Measurements from ENCODE around the gene MIPOL1. TPM values are rescaled to one million over a fixed set of nuclear protein-coding genes. Genes with fewer than 3 reads are reported as not detected.
"Not testable (repeated sequence)": the region's sequence is repeated elsewhere in the genome, so short reads cannot be mapped to it uniquely, and the experiment has no call there.

Gene MIPOL1
- total RNA-seq, 2 donors from 2014 or later = 0.46 to 0.50 TPM

- Mint-ChIP-seq H3K4me1 (ENCODE audit: low read depth) (no peaks in the 10 kb centered on the region), H3K4me3 (no peak overlapping the region), H3K36me3 (ENCODE audit: insufficient read depth in 2 of 2) (peaks cover 0 to 1% of the 10 kb centered on the region in 2 donors), H3K27ac (no peak overlapping the region), H3K27me3 (ENCODE audit: low read depth) (no peaks in the 10 kb centered on the region), H3K9me3 (peaks cover 9 to 11% of the 10 kb centered on the region in 2 donors)
- DNase-seq (no peak), ATAC-seq (replicated peaks in 1 of 2) (no peak)
These were observed 240.7 kb downstream of the MIPOL1 start for GRCh38 chr14:37438444-37438843.

- DNase-seq (no peak), ATAC-seq (replicated peaks in 1 of 2) (no peak)
- Mint-ChIP-seq H3K4me3 (no peak overlapping the region), H3K27me3 (ENCODE audit: low read depth) (no peaks in the 10 kb centered on the region), H3K4me1 (ENCODE audit: low read depth) (no peaks in the 10 kb centered on the region), H3K27ac (no peak overlapping the region), H3K9me3 (peaks cover 3 to 8% of the 10 kb centered on the region in 2 donors), H3K36me3 (ENCODE audit: insufficient read depth in 2 of 2) (no peaks in the 10 kb centered on the region)
These were observed 245.7 kb downstream of the MIPOL1 start for GRCh38 chr14:37443461-37443860.

- ATAC-seq (replicated peaks in 1 of 2) (no peak), DNase-seq (no peak)
- no peak overlapping the region for H3K27ac Mint-ChIP-seq
- peaks cover 2 to 3% of the 10 kb centered on the region in 2 donors for H3K9me3 Mint-ChIP-seq
- peaks cover 0 to 3% of the 10 kb centered on the region in 2 donors for H3K36me3 Mint-ChIP-seq (ENCODE audit: insufficient read depth in 2 of 2)
- no peak overlapping the region for H3K4me3 Mint-ChIP-seq
- no peaks in the 10 kb centered on the region for H3K4me1 Mint-ChIP-seq (ENCODE audit: low read depth)
- no peaks in the 10 kb centered on the region for H3K27me3 Mint-ChIP-seq (ENCODE audit: low read depth)
These were observed 250.2 kb downstream of the MIPOL1 start for GRCh38 chr14:37447883-37448391.

- Mint-ChIP-seq H3K27ac (no peak overlapping the region), H3K4me1 (ENCODE audit: low read depth) (no peaks in the 10 kb centered on the region), H3K36me3 (ENCODE audit: insufficient read depth in 2 of 2) (peaks cover 0 to 3% of the 10 kb centered on the region in 2 donors), H3K27me3 (ENCODE audit: low read depth) (no peaks in the 10 kb centered on the region), H3K9me3 (peaks cover 2 to 3% of the 10 kb centered on the region in 2 donors), H3K4me3 (no peak overlapping the region)
- ATAC-seq (replicated peaks in 1 of 2) (no peak), DNase-seq (no peak)
These were observed 254.6 kb downstream of the MIPOL1 start for GRCh38 chr14:37452323-37452722.

GRCh38 chr14:37453985-37454384 lies 256.2 kb downstream of the MIPOL1 start:
- H3K36me3 Mint-ChIP-seq (ENCODE audit: insufficient read depth in 2 of 2) = peaks cover 0 to 3% of the 10 kb centered on the region in 2 donors
- H3K27ac Mint-ChIP-seq = no peak overlapping the region
- no peaks in the 10 kb centered on the region for H3K27me3 Mint-ChIP-seq (ENCODE audit: low read depth)
- peaks cover 4 to 6% of the 10 kb centered on the region in 2 donors for H3K9me3 Mint-ChIP-seq
- H3K4me1 Mint-ChIP-seq (ENCODE audit: low read depth) = no peaks in the 10 kb centered on the region
- ATAC-seq (replicated peaks in 1 of 2) (no peak), DNase-seq (no peak)
- H3K4me3 Mint-ChIP-seq = no peak overlapping the region

GRCh38 chr14:37457334-37457733 lies 259.6 kb downstream of the MIPOL1 start:
- no peak for ATAC-seq (replicated peaks in 1 of 2)

GRCh38 chr14:37462426-37462825 lies 264.7 kb downstream of the MIPOL1 start:
- peaks cover 12 to 24% of the 10 kb centered on the region in 2 donors for H3K9me3 Mint-ChIP-seq
- H3K27me3 Mint-ChIP-seq (ENCODE audit: low read depth); DNase-seq; ATAC-seq (replicated peaks in 1 of 2); H3K4me1 Mint-ChIP-seq (ENCODE audit: low read depth); H3K36me3 Mint-ChIP-seq (ENCODE audit: insufficient read depth in 2 of 2); H3K4me3 Mint-ChIP-seq; H3K27ac Mint-ChIP-seq: not testable (repeated sequence)

More at GRCh38 chr14:37457334-37457733, 259.6 kb downstream of the MIPOL1 start:
- H3K4me3 Mint-ChIP-seq = no peak overlapping the region
- DNase-seq = no peak
- H3K4me1 Mint-ChIP-seq (ENCODE audit: low read depth) = no peaks in the 10 kb centered on the region
- H3K9me3 Mint-ChIP-seq = peaks cover 8 to 11% of the 10 kb centered on the region in 2 donors
- no peak overlapping the region for H3K27ac Mint-ChIP-seq
- H3K36me3 Mint-ChIP-seq (ENCODE audit: insufficient read depth in 2 of 2) = no peaks in the 10 kb centered on the region
- H3K27me3 Mint-ChIP-seq (ENCODE audit: low read depth) = no peaks in the 10 kb centered on the region

GRCh38 chr14:37464192-37464858 lies 266.6 kb downstream of the MIPOL1 start:
- Mint-ChIP-seq H3K36me3 (ENCODE audit: insufficient read depth in 2 of 2) (peaks cover 0 to 2% of the 10 kb centered on the region in 2 donors), H3K4me1 (ENCODE audit: low read depth) (no peaks in the 10 kb centered on the region), H3K4me3 (no peak overlapping the region), H3K27ac (no peak overlapping the region), H3K27me3 (ENCODE audit: low read depth) (no peaks in the 10 kb centered on the region), H3K9me3 (peaks cover 8 to 26% of the 10 kb centered on the region in 2 donors)
- DNase-seq (no peak), ATAC-seq (replicated peaks in 1 of 2) (no peak)

GRCh38 chr14:37466003-37466622 lies 268.4 kb downstream of the MIPOL1 start:
- ATAC-seq (replicated peaks in 1 of 2) (no peak), DNase-seq (no peak)
- H3K4me1 Mint-ChIP-seq (ENCODE audit: low read depth) = no peaks in the 10 kb centered on the region
- no peaks in the 10 kb centered on the region for H3K27me3 Mint-ChIP-seq (ENCODE audit: low read depth)
- H3K27ac Mint-ChIP-seq = no peak overlapping the region
- no peak overlapping the region for H3K4me3 Mint-ChIP-seq
- peaks cover 0 to 2% of the 10 kb centered on the region in 2 donors for H3K36me3 Mint-ChIP-seq (ENCODE audit: insufficient read depth in 2 of 2)
- peaks cover 6 to 27% of the 10 kb centered on the region in 2 donors for H3K9me3 Mint-ChIP-seq

- peaks cover 0 to 2% of the 10 kb centered on the region in 2 donors for H3K36me3 Mint-ChIP-seq (ENCODE audit: insufficient read depth in 2 of 2)
- no peaks in the 10 kb centered on the region for H3K27me3 Mint-ChIP-seq (ENCODE audit: low read depth)
- DNase-seq = no peak
- no peaks in the 10 kb centered on the region for H3K4me1 Mint-ChIP-seq (ENCODE audit: low read depth)
- H3K9me3 Mint-ChIP-seq = peaks cover 6 to 26% of the 10 kb centered on the region in 2 donors
- ATAC-seq (replicated peaks in 1 of 2) = no peak
- H3K4me3 Mint-ChIP-seq = no peak overlapping the region
- H3K27ac Mint-ChIP-seq = no peak overlapping the region
These were observed 268.9 kb downstream of the MIPOL1 start for GRCh38 chr14:37466623-37467088.

GRCh38 chr14:37469650-37470049 lies 271.9 kb downstream of the MIPOL1 start:
- Mint-ChIP-seq H3K9me3 (peaks cover 1 to 13% of the 10 kb centered on the region in 2 donors), H3K27me3 (ENCODE audit: low read depth) (no peaks in the 10 kb centered on the region), H3K4me1 (ENCODE audit: low read depth) (no peaks in the 10 kb centered on the region), H3K36me3 (ENCODE audit: insufficient read depth in 2 of 2) (no peaks in the 10 kb centered on the region), H3K4me3 (no peak overlapping the region), H3K27ac (no peak overlapping the region)
- DNase-seq (no peak), ATAC-seq (replicated peaks in 1 of 2) (no peak)

- Mint-ChIP-seq H3K36me3 (ENCODE audit: insufficient read depth in 2 of 2) (no peaks in the 10 kb centered on the region), H3K4me1 (ENCODE audit: low read depth) (no peaks in the 10 kb centered on the region), H3K27ac (no peak overlapping the region), H3K9me3 (peaks cover 1 to 13% of the 10 kb centered on the region in 2 donors), H3K4me3 (no peak overlapping the region), H3K27me3 (ENCODE audit: low read depth) (no peaks in the 10 kb centered on the region)
- no peak for DNase-seq
- ATAC-seq (replicated peaks in 1 of 2) = no peak
These were observed 272.5 kb downstream of the MIPOL1 start for GRCh38 chr14:37470251-37470650.

- Mint-ChIP-seq H3K9me3 (peaks cover 2 to 17% of the 10 kb centered on the region in 2 donors), H3K27ac (no peak overlapping the region), H3K4me3 (no peak overlapping the region), H3K4me1 (ENCODE audit: low read depth) (no peaks in the 10 kb centered on the region), H3K36me3 (ENCODE audit: insufficient read depth in 2 of 2) (no peaks in the 10 kb centered on the region), H3K27me3 (ENCODE audit: low read depth) (no peaks in the 10 kb centered on the region)
- no peak for DNase-seq
- ATAC-seq (replicated peaks in 1 of 2) = no peak
These were observed 275.2 kb downstream of the MIPOL1 start for GRCh38 chr14:37472906-37473305.

Measured in activated T-cell treated with anti-CD3 and anti-CD28 coated beads, Interleukin-2, amount 50 U/mL, for 72 hours (primary cell).